Prostate gland (tissue), 2 donors: ENCODE measurements around the gene OLAH.

ENCODE experiments used
- CTCF ChIP-seq, 4 experiments: fragments of 200-600 bp in 2 of 4; fragments of 450-650 bp in 2 of 4; sonication (generic) in 2 of 4; IDR thresholded peaks; 1 replicate in 3 of 4; 2 replicates in 1 of 4; pipeline ENCODE4 v1.5.1; 2016 to 2019; ENCODE audit warnings: antibody characterized with exemption in 4 of 4, mild to moderate bottlenecking in 2 of 4, moderate library complexity in 2 of 4
- POLR2A ChIP-seq: fragments of 450-650 bp; IDR thresholded peaks from one replicate; pipeline ENCODE4 v1.6.1; 2016; ENCODE audit warnings: antibody characterized with exemption, mild to moderate bottlenecking

DNA sequence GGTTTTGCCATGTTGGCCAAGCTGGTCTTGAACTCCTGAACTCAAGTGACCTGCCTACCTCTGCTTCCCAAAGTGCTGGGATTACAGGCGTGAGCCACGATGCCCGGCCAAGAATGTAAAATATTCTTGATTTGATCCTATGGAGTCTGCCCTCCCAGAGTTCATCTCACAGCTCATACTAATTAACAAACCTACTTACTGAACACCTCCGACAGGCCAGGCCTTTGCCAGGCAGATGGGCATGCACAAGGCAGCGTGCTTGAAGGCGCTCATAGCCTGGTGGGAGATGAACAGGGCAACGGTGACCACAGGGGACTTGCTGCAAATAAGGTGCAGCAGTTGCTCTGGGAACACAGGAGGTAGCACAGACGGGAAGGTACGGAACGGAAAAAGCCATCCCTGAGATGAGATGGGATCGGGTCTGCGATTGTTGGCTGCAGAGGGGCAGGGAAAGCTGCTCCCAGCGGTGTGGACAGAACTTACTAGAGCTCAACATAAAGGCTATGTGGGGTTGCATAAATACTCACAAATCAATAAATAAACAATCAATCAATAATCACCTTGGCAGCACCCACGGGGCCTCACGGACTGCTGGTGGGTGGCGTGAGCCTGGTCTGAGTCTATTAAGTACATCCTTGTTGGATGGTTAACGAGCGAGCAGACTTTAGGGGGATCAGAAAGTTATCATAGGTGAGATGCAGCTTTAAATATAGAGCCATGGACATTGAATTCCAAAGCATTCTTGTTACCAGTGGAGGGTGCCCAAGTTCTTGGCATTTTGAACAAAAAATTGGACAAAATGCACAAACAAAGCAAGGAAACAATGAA, 40.1 kb downstream of the OLAH start:
- TF ChIP-seq POLR2A: no peak
- TF ChIP-seq CTCF (IDR thresholded peaks at IDR 0.05): no peak
